ENCODE measurements around the gene TRIM14. TPM values are rescaled to one million over a fixed set of nuclear protein-coding genes. Genes with fewer than 3 reads are reported as not detected.
A peak's percentile ranks its signal among the peaks of the same experiment; 100 is the strongest.
"Not testable (repeated sequence)": the region's sequence is repeated elsewhere in the genome, so short reads cannot be mapped to it uniquely, and the experiment has no call there.

TRIM14 gene
- polyA plus RNA-seq, 5 donors = 8.3 to 10.3 (median 9.6) TPM

DNA sequence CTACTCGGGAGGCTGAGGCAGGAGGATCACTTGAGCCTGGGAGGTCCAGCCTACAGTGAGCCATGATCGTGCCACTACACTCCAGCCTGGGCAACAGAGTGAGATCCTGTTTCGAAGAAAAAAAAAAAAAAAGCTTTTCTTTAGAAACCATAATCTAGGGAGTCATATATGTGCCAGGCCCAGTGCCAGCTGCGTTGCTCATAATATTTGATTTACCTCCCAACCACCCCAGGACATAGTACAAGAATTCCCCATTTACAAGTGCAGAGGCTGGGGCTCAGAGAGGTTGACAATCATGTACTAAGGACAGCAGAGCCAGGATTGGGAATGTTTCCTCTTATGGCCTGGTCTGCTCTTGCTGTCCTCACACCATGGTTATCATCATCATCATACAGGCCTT is 25.1 kb upstream of the TRIM14 start:
- DNase-seq = no peak

GRCh38 chr9:98142925-98143481 is 24.0 kb upstream of the TRIM14 start:
- no peak for DNase-seq

DNA sequence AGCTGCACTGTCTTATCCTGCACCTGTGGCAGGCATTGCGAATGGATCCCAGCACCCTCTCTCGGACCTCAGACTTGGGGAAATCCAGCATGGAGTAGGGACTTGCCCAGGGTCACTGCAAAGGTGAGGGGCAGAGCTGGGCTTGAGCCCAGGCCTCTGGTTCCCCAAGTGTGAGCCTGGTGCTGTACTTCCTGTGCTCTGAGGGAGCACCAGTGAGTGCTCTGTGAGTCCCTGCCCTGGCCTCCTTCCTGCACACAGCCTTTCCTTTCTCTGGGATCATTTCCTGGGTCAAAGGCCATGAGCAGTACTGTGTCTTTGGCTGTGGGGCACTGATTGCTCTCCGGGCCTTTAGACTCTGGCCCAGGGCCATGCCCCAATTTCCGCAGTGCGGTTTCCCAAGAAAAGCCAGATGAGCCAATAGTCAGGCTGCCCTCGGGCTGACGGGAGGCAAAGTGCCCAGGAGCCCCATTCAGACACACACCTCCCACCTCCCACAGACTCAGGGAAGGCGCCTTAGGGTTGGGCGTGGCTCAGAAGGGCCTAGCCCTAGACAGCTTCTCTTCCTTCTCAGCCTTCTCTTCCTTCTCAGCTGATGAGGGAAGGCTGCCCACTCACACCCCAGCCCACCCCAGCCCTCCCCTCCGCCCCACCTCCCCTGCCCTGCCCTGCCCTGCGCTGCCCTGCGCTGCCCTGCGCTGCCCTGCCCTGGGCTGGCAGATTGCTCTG is 23.3 kb upstream of the TRIM14 start:
- peak in 1 of 2 donors; percentile 42 for DNase-seq

DNA sequence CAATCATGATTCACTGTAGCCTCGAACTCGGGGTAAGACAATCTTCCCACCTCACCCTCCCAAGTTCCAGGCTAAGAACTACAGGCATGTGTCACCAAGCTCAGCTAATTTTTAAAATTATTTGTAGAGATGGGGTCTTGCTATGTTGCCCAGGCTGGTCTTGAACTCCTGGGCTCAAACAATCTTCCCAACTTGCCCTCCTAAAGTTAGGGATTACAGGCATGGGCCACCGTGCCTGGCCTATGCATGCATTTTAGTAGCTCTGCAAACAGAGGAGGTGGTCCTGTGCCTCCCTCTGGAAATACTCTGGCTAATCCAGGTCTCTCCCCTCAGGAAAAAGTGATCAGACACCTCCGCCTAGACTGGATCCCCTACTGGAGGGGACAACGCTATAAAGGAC is 21.5 kb upstream of the TRIM14 start:
- DNase-seq = no peak

DNA sequence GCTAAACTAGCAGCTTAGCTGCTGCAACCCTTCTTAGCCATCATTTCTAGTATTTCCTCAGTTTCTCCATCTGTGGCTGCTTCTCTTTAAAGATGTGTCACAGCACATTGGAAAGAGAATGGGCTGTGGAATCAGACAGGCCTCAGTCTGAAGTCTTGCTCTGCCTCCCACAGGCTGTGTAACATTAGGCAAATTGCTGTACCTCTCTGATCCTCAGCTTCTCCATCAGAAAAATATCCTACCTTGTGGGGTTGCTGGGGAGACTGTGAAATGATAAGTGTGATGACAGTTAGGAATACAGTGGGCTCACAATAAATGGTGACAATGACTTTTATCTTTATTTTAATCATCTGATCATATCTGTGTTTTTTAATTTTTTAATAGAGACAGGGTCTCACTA is 17.5 kb upstream of the TRIM14 start:
- DNase-seq = no peak

GRCh38 chr9:98135938-98136337 is 16.9 kb upstream of the TRIM14 start:
- no peak for DNase-seq

DNA sequence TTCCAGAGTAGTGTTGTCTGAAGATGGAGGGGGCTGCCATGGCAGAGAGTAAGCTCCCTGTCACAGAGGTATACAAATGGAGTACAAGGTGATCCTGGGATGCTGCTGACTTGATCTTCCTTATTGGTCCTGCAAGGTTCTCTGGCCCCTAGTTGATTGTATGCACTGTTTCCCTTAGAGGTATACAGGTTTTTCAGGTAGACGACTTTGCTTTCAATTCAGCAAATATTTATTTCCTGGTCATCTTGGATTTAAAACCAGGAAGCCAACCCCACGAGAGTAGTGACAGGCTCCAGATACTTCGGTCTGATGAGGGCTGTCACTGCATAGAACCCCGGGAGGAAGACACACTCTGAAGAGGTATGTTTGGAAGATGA is 16.5 kb upstream of the TRIM14 start:
- no peak for DNase-seq

DNA sequence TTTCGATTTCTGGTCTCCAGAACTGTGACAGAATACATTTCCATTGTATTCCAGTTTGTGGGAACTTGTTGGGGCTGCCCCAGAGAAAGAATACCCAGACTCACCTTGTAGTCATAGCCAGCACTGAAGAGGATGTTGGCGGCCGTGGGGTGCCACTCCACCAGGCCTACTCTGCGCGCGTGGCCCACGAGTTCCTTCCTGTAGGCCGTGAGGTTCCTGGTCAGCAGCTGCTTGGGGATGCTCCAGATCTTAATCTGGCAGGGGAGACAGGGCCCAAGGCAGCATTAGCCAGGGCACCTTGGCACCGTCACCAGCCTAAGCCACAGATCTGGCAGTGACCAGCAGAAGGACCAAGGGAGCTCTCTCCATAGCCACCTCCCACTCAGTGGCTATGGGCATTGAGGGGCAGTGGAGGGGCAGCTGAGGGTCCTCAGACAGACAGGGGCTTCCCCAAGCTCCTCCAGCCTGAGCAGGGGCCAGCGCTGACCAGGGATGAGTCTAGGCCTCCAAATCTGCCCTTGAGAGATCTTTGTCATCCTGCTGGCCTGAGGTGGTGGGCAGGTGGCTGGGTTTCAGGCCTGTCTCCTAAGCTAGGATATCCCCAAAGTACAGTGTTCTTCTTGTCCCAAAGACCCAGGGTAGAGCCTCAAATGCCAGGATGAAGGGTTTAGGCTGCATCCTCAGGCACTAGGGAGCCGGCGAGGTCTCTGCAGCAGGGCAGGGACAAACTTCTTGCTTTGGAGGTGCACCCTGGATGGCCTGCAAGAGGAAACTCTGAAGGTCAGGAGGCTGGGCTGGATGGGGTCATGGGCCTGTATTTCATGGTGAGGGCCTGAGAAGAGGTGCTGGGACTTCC is 15.9 kb upstream of the TRIM14 start:
- DNase-seq = no peak

DNA sequence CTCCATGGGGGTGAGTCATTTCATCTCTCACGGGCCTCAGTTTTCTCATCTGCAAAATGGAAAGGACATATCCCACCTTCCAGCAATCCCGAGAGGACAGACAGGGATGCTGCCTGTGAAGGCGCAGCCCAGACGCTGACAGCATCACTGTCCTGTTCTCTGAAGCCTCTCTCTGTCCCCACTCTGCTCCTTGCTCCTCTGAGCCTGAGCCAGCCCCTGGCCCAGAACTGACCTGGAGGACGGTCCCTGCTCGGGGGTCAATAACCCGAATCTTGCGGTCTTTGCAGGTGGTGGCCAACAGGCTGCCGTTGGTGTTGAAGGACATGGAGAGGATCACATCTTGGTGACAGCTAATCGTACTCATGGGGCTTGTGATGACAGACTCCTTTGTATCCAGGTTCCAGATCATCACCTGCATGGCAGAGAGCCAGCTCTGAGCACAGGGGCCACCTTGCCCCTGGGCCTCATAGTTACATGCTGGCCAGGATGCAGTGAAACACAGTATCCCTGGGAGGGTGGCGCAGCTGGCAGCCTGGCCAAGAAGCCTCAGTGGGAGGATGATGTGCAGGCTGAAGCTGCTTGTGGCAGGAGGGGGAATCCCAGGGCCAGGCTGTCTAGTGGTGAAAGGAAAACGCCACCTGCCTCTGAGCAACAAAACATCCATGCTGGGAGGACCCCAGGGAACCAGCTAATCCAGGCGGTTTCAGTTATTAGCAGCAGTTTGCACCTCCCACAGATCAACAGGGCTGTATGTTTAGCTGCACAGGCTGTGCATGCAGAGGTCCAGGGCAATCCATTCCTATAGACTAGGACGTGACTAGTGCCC is 14.0 kb upstream of the TRIM14 start:
- DNase-seq = no peak

DNA sequence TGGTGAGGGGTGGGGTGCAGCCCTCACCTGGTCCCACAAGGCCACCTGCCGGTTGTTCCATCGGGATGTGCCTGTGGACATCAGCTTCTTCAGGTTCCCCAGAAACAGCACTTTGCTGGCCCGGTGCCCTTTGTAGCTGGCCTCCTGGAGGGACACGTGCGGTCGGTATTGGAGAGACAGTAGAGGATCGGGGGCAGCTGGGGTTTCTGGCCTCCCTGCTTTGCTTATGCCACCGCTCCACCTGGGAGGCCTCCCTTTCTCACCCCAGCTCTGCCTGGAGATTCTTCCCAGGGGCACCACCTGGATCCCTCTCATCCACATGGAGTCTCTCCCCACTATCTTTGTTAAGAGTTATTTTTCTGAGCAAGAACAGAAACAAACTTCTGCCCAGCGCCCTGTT is 13.1 kb upstream of the TRIM14 start:
- no peak for DNase-seq

DNA sequence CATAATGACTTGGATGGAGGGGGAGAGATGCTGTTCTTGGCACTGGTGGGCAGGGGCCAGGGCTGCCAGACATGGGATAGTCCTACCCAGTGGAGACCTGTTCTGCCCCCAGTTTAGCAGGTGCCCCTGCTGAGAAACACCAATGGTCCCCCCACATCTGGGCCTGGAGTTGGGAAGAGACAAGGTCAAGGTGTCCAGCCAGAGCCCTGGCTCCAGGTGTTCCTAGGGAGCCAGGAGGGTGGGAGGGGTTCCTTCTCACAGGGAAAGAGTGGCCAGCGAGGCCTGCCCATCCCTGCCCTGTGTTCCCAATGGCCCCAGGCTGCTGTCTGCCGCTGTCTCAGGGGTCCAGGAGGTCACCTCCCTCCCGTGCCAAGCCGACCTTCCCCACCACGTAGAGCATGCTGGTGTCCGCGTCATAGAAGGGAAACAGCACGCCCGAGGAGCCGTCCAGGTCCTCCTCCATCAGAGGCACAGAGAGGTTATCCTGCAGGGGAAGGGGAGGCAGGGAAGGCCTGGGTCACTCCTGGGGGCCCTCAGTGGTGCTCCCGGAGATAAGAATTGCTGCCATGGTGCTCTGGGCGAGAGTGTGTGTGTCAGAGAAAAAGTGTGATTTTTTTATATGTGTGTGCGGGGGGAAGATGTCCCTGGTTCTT is 11.7 kb upstream of the TRIM14 start:
- no peak for DNase-seq

DNA sequence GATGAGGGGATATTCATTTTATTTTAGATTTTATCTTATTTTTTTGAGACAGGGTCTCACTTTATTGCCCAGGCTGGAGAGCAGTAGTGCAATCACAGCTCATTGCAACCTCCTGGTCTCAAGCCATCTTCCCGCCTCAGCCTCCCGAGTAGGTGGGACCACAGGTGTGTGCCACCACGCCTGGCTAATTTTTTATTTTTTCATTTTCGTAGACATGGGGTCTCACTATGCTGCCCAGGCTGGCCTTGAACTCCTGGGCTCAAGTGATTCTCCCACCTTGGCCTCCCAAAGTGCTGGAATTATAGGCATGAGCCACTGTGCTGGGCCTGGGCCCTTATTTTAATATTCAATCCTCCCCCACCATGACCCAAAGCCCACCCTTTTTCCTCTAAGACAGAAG is 11.0 kb upstream of the TRIM14 start:
- not testable (repeated sequence) for DNase-seq

DNA sequence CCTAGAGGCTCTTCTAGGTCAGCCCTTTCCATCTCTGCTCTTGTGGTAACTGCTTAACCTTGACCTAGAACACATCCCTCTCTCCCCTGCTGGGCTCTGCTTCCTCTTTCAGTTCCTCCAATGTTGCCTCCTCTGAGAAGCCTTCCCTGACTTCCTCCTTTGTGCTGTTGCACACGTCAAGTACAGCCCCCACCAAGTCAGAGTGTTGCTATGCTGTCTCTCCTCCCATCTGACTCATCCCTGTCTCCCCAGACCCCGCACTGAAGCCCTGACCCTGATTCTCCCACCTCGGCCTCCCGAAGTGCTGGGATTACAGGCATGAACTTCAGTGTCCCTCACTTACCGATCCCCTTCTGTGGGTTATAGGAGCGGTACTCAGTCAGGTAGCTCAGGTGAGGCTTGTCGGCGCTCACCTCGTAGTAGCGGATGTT is 10.4 kb upstream of the TRIM14 start:
- no peak for DNase-seq

DNA sequence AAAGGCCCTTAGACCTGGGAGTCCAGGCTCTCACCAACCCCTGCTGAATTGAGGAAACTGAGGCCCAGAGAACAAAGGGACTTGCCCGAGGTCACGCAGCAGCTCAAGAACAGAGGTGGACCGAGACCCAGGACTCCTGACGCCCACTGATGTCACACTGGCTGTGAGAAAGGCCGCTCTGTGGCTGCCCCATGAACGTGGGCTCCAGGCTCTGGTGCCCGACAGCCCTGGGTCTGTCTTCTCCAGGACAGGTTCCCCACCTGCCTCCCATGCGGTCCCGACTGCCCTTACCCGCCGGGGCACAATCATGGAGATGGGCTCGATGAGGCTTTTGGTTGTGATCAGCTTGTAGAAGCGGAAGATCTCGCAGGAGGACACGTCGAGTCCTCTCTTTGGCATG is 9.3 kb upstream of the TRIM14 start:
- no peak for DNase-seq

DNA sequence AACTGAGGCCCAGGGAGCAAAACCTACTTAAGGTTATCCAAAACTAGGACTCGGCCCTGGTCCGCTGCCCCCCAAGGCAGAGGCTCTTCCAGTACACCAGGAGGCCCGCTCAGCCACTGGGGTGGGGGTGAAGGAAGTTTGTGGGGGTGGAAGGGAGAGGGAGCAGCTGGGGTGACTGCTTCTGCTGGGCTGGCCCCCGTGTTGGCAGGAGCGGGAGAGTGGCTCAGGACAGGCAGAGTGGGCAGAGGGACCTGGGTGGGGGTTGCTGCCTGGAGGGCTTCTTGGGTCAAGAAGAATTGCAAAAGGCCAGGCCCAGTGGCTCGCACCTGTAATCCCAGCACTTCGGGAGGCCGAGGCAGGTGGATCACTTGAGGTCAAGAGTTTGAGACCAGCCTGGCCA is 8.2 kb upstream of the TRIM14 start:
- no peak for DNase-seq

GRCh38 chr9:98124637-98125426 is 5.8 kb upstream of the TRIM14 start:
- DNase-seq = no peak

GRCh38 chr9:98124091-98124490 is 5.1 kb upstream of the TRIM14 start:
- not testable (repeated sequence) for DNase-seq

GRCh38 chr9:98121058-98121457 is 2.0 kb upstream of the TRIM14 start:
- no peak for DNase-seq

DNA sequence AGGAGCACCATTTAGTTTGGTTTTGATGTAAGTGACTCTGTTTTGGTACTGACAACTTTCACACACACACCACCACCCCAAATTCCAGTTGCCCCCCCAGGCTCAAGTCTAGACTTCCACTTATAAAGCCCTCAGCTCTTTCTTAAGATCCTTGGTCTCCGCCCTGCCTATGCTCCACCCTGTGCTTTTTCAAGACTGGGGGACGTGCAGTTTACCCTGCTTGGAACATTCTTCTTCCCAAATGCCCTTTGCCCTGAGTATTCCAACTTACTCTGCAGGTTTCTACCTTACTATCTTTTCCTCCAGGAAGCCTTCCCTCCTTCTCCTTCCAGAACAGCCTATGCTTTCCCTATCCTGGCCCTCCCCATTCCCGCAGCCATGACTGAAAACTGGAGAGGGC is 1.5 kb upstream of the TRIM14 start:
- no peak for DNase-seq

- DNase-seq = no peak
Observed at GRCh38 chr9:98117984-98118639, 910 bp downstream of the TRIM14 start.

Data from right lung (tissue), 5 donors.